Ramos (cell line): ENCODE results near the gene VWDE.
"Not testable (repeated sequence)": the region's sequence is repeated elsewhere in the genome, so short reads cannot be mapped to it uniquely, and the experiment has no call there.

Experiments
- in situ Hi-C: fragments of 300-500 bp; cut with MboI; formaldehyde crosslinking; loops from one replicate; pipeline ENCODE4 v1.14.3; 2022; ENCODE audit warnings: low sequenced_read_pairs; ENCODE audit not compliant: unreplicated experiment

Gene VWDE

GRCh38 chr7:12407652-12408051, 4.0 kb upstream of the VWDE start:
- in situ Hi-C loops = not testable (repeated sequence)

GRCh38 chr7:12402365-12402725, 1.3 kb downstream of the VWDE start:
- in situ Hi-C loops = no loop called here

DNA sequence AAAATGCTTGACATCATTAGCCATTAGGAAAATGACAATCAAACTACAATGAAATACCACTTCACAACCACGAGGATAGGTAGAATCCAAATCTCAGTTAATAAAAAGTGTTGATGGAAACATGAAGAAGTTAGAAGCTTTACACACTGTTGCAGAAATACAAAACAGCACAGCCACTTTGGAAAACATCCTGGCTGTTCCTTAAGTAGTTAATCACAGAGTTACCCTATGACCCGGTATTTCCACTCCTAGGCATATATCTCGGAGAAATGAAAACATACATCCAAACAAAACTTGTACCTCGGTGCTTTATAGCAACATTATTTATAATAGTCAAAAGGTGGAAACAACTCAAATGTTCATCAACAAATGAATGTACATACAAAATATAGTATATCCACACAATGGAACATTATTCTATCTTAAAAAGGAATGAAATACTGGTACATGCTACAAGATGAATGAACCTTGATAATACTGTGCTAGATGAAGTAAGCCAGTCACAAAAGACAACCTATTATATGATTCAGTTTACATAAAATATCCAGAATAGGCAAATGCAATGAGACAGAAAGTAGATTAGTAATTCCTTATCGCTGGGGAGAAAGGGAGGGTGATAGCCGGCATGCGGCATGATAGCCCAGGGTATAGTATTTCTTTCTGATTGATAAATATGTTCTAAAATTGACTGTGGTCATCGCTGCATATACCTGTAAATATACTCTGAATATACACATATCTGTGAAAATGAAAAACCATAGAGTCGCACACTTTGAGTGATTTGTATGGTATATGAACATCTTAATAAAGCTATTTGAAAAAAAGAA, 1.9 kb downstream of the VWDE start:
- in situ Hi-C loops = no loop called here

GRCh38 chr7:12398186-12398585, 5.5 kb downstream of the VWDE start:
- in situ Hi-C loops = no loop called here

DNA sequence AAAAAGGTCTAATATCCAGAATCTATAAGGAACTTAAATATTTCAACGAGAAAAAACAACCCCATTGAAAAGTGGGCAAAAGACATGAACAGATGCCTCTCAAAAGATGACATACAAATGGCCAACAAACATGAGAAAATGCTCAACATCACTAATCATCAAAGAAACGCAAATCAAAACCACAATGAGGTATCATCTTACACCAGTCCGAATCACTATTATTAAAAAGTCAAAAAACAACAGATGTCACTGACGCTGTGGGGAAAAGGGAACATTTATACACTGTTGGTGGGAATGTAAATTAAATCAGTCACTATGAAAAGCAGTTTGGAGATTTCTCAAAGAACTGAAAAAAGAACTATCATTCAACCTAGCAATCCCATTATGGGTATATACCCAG, 6.0 kb downstream of the VWDE start:
- in situ Hi-C loops = no loop called here

DNA sequence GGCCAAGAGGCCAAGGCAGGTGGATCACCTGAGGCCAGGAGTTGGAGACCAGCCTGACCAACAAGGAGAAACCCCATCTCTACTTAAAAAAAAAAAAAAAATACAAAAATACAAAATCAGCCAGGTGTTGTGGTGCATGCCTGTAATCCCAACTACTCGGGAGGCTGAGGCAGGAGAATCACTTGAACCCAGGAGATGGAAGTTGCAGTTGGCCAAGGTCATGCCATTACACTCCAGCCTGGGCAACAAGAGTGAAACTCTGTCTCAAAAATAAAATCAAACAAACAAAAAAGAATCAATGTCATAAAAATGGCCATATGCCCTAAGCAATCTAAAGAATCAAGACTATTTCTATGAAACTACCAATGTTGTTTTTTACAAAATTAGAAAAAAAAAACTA, 7.0 kb downstream of the VWDE start:
- in situ Hi-C loops = not testable (repeated sequence)

DNA sequence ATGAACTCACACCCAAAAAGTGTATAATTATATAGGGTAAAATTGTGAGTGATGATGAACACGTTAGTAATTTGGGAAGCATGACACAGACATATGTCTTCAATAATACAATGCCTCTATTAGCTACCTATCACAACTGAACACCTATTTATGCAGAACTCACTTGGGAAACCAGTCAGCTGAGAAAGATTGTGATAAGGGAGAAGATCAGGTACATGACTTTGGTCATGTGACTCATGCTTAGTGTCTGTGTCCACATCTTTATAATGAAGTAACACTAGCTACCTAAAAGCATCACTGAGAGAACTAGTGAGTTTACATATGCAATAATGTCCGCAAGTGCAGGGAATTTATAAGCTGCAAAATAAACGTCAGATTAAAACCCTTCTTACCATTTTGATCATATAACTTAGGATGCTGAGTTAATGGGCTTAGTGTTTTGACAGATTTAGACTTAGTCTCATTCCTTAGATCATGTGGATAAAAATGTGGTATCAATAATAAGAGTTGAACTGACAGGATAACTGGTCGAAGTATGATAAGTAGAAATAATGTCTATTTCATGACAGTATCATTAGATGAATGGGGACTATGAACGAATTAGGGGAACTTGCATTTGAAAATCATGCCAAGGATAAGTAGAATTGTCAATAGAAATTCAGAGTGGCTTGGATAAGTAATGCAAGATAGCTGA, 11.6 kb downstream of the VWDE start:
- in situ Hi-C loops = no loop called here

- in situ Hi-C loops = no loop called here
These were observed 14.5 kb downstream of the VWDE start for GRCh38 chr7:12389089-12389700.

DNA sequence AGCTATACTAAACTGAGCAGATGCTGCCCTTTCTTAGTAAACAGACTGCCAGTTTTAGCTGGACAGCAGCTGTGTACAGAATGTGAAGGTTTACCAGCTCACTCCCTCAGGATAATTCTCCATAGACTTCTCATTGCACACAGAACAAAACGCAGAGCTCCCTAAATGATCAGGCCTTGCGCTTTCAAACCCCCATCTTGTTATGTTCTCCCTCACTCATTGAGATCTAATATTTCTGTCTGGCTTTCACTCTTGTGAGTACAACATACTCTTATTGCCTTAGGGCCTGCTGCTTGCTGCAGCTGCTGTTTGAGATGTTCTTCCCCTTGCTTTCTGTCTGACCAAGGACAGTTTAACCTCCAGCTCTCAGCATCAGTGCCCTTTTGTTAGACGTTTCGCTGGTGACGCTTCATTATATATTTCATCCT, 17.3 kb downstream of the VWDE start:
- in situ Hi-C loops = no loop called here

DNA sequence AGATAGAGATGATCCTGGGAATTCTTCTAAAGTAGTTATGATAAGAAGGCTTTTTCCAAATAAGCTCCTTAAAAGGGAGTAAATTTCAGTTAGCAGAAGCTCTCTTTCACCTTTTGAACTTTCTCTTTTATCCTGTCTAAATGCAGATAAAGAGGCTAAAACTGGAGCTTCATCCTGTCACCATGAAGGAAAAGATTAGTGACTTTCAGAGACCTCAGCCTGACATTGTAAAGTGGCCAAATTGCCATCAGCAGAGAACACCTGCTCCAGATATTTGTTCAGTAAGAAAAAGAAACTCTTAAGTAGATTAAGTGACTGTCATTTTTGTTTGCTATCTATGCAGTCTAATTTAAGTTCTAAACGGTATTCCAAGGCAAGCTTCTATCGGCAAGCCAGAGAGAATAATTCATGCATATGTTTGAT, 18.3 kb downstream of the VWDE start:
- in situ Hi-C loops = no loop called here

DNA sequence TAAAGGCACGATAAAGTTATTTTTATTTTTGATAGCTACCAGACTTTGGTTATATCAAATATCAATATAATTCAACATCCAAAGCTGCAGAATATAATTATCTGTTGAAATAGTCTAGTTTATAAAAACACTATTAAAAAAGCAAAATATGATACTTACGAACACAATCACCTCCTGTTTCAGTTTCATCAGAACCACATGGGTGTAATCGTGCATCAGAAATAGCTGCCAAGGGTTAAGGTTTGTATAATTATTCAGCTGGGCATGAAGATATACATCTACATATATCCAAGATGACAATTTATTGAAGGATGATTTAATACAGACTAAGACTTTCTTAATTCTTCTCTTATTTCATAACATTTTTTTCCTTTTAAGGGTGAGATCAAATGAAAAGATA, 20.3 kb downstream of the VWDE start:
- in situ Hi-C loops = no loop called here

DNA sequence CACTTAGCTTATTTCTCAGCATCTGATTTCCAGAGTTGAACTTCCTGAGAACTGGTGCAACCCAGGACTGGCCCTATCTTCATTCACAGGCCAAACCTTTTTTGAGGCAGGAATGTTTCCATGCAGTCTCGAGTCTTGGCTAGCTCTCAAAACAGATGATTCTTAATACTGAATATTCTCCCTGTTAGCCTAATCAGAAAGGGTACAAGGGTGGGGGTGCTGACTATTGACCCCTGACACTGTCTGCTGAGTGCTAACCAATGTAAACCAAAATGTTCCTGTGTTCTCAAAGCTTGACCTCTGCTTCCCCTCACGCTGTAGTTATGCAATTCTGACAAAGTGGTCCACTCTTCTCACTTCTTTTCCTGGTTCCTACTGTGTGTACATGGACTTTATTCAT, 25.3 kb downstream of the VWDE start:
- in situ Hi-C loops = no loop called here

- in situ Hi-C loops = no loop called here
These were observed 26.3 kb downstream of the VWDE start for GRCh38 chr7:12377406-12377805.

DNA sequence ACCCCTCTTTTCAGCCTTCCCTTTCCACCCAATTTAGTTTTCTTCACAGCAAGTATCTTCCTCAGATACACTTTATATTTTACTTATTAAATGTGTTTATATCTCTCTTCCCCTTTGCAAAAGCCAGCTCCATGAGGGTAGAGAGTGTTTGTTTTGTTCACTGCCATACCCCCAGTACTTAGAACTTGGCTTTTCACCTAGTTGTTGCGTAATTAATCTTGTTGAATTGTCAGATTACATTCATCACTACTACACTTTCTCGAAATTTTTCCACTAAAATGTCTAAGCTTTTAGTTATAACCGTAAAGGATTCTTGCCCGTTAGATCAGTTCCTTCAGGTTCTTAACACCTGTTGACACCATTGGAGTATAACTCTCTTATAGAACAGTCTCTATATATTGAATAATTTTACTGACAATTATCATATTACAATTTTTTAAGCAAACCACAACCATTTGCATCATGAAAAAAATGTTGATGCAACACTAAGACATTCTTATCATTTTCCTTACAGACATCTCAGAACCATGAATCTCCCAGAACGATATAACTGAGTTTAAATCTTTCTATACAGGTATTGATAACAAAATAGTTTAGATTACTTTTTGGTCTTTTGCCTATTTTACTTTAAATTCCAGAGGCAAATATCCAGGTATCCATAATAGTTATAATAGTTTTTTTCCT, 29.9 kb downstream of the VWDE start:
- in situ Hi-C loops = no loop called here

- in situ Hi-C loops = no loop called here
These were observed 33.4 kb downstream of the VWDE start for GRCh38 chr7:12370249-12370648.

GRCh38 chr7:12369756-12370155, 33.9 kb downstream of the VWDE start:
- in situ Hi-C loops = no loop called here

- in situ Hi-C loops = no loop called here
These were observed 34.6 kb downstream of the VWDE start for GRCh38 chr7:12369072-12369471.

- in situ Hi-C loops = no loop called here
These were observed 42.7 kb downstream of the VWDE start for GRCh38 chr7:12360948-12361347.

DNA sequence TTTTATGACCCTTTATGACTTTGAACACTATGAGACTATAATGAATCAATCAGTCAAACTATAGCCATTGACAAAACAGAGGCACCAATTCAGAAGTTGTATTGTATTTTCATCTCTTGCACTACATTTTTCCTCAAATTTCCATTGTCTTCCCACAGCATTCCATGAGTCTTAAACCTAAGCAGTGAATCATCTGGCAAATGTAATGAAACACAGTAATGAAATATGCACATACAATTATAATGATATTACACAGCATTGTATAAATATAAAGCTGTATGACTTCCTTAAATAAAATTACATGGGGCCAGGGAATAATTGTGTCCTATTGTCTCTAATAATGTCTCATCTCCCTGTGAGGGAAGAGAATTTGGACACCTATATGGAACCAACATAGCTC, 45.0 kb downstream of the VWDE start:
- in situ Hi-C loops = no loop called here

- in situ Hi-C loops = no loop called here
These were observed 46.2 kb downstream of the VWDE start for GRCh38 chr7:12357508-12357907.

DNA sequence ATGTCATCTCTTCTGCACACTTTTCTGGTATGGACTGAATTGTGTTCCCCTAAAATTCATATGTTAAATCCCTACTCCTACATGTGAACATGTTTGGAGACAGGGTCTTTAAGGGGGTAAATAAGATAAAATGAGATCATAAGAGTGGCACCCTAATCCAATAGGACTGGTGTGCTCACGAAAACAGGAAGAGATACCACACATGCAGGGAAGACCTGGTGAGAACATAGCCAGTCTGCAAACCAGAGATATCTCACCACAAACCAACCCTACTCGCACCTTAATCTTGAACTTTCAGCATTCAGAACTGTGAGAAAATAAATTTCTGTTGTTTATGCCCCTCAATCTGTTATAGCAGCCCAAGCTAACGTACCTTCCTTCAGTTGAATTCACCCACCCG, 51.8 kb downstream of the VWDE start:
- in situ Hi-C loops = no loop called here
